Kidney glomerular epithelial cell (primary cell): Measurements from ENCODE around the gene NUP214.
A peak's percentile ranks its signal among the peaks of the same experiment; 100 is the strongest.
"Not testable (repeated sequence)": the region's sequence is repeated elsewhere in the genome, so short reads cannot be mapped to it uniquely, and the experiment has no call there.

Source experiments
- DNase-seq: peaks from one replicate; lab custom pipeline; 2025; lab: John Stamatoyannopoulos, UW

NUP214 gene

GRCh38 chr9:131116281-131117120 lies 8.9 kb upstream of the NUP214 start:
- no peak for DNase-seq

DNA sequence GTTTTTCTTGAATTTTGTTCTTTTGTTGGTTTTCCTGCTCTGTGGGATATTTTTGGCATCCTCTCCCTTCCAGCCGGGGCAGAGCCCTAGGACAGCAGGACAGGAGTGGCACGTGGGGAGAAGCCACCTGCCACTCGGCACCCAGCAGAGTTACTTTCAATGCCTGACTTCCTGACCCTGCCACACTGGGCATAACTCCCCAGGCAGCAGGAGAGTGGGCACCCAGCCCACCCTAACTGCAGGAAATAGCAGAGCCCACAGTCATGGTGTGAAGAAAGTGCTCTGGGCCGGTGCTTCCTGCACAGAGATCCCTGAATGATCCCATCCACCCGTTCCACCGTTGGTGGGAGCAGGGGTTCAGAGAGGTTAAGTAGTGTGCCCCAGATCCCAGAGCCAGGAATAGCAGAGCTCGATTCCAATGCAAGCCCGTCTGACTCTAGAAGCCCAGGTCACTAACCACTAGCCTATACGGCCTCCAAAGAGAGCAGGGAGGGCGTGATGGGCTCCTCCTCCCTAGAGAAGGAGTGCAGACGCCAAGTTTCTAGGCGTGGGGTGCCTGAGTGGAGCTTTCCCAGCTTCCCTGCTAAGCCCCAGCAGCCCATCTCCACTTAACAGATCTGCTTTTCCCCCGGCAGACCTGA lies 8.1 kb upstream of the NUP214 start:
- DNase-seq, result no peak

GRCh38 chr9:131117762-131118145 lies 7.6 kb upstream of the NUP214 start:
- no peak for DNase-seq

- no peak for DNase-seq
Measured at GRCh38 chr9:131119600-131119999, 5.8 kb upstream of the NUP214 start.

- no peak for DNase-seq
Measured at GRCh38 chr9:131120620-131121228, 4.7 kb upstream of the NUP214 start.

- no peak for DNase-seq
Measured at GRCh38 chr9:131121346-131121745, 4.0 kb upstream of the NUP214 start.

GRCh38 chr9:131122158-131122557 lies 3.2 kb upstream of the NUP214 start:
- DNase-seq, result peak; percentile 52

DNA sequence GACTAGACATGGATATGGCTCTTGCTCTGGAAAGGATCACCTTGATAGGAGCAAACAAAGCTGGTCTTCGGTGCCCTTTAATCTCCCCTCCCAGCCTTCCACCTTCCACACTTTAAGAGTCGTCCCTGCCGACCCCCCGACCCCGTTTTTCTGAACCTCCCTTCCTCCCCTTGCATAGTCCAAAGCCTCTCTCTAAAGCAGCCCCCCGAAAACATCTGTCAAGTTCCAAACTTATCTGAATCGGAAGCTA lies 423 bp upstream of the NUP214 start:
- no peak for DNase-seq

- DNase-seq, result no peak
Measured at GRCh38 chr9:131126059-131126426, 657 bp downstream of the NUP214 start.

- no peak for DNase-seq
Measured at GRCh38 chr9:131129183-131129582, 3.8 kb downstream of the NUP214 start.

GRCh38 chr9:131138676-131139075 lies 13.3 kb downstream of the NUP214 start:
- DNase-seq, result no peak

- DNase-seq, result no peak
Measured at GRCh38 chr9:131140112-131140511, 14.7 kb downstream of the NUP214 start.

GRCh38 chr9:131140550-131140949 lies 15.2 kb downstream of the NUP214 start:
- no peak for DNase-seq

- no peak for DNase-seq
Measured at GRCh38 chr9:131142160-131142559, 16.8 kb downstream of the NUP214 start.

DNA sequence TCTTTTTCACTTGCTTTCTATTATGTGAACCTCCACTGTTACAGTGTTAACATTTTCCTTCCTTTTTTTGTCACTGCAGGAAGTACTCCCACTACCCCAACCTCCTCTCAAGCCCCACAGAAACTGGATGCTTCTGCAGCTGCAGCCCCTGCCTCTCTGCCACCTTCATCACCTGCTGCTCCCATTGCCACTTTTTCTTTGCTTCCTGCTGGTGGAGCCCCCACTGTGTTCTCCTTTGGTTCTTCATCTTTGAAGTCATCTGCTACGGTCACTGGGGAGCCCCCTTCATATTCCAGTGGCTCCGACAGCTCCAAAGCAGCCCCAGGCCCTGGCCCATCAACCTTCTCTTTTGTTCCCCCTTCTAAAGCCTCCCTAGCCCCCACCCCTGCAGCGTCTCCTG lies 18.8 kb downstream of the NUP214 start:
- no peak for DNase-seq

- DNase-seq, result no peak
Measured at GRCh38 chr9:131145245-131145644, 19.9 kb downstream of the NUP214 start.

- no peak for DNase-seq
Measured at GRCh38 chr9:131146186-131146585, 20.8 kb downstream of the NUP214 start.

GRCh38 chr9:131148276-131148675 lies 22.9 kb downstream of the NUP214 start:
- no peak for DNase-seq

DNA sequence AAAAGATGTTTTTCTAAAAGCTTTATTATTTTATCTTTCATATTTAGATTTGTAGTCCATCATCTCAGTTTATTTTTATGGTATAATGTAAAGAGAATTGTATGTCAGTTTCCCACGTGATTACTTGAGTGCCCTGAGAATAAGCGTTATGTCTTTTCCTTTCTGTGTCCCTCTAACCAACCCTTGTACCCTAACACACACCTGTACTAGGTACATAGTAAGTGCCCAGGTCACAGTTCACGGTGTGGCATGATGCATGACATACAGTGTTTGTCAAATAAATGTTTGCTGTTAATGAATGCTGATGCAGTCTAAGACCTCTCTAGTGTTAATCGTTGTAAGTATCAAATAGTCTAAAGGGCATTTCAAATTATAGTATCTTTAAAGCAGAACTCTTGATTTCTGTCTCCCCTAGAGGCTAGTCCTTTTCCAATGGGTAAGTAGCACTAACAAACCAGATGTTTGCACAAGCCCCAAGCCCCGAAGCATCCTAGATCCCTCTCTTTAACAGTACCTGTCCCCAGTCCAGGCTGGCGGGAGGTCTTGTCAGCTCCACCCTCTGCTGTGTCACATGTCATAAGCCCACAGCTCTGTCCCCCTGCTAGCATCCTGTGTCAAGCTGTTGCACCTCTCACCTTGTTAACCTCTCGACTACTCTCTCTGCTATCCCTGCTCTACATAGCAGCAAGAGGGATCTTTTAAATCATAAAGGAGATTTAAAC lies 23.7 kb downstream of the NUP214 start:
- no peak for DNase-seq

DNA sequence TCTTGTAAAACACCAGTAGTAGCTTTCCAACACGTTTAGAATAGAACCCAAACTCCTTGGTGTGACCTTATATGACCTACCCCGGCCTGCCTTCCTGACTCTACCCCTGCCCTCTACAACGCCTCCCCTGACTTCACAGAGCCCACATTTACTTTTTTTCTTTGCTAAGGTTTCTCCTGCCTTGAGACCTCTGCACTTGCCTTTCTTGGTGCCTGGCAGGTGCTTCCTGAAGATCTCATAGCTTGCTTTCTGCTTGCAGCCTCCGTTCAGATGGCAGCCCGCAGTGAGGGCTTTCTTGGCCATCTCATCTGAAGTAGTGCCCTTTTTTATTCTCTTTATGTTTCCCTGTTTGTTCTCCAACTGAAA lies 24.3 kb downstream of the NUP214 start:
- DNase-seq, result no peak

GRCh38 chr9:131153595-131153994 lies 28.2 kb downstream of the NUP214 start:
- DNase-seq, result no peak

DNA sequence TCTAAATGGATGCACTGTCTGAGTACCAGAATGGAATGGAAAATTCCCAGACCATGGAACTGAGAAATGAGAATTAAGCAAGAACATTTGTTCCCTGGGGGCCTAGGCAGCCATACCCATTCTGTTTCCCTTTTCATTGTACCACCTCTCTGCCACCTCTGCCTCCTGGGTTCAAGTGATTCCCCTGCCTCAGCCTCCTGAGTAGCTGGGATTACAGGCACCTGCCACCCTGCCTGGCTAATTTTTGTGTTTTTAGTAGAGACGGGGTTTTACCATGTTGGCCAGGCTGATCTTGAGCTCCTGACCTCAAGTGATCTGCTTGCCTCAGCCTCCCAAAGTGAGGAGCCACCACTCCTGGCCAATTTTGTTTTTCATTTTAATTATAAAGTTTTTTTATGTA lies 33.3 kb downstream of the NUP214 start:
- not testable (repeated sequence) for DNase-seq
